GM15510 (cell line): ENCODE data around the gene ZNF775.

Experiments used
- POLR2A ChIP-seq: IDR thresholded peaks from 3 replicates; pipeline ENCODE4 v1.6.1; 2011; ENCODE audit warnings: borderline replicate concordance; ENCODE audit not compliant: insufficient read length; ENCODE audit errors: extremely low read depth

The ZNF775 gene

GRCh38 chr7:150412518-150413488 lies 33.7 kb downstream of the ZNF775 start:
- no peak for TF ChIP-seq POLR2A

GRCh38 chr7:150413640-150414081 lies 34.5 kb downstream of the ZNF775 start:
- TF ChIP-seq POLR2A: no peak

- no peak for TF ChIP-seq POLR2A
Measured at GRCh38 chr7:150415161-150416153, 36.3 kb downstream of the ZNF775 start.

GRCh38 chr7:150417239-150417638 lies 38.1 kb downstream of the ZNF775 start:
- TF ChIP-seq POLR2A: no peak

- TF ChIP-seq POLR2A: no peak
Measured at GRCh38 chr7:150417863-150418262, 38.7 kb downstream of the ZNF775 start.

- no peak for TF ChIP-seq POLR2A
Measured at GRCh38 chr7:150420242-150420641, 41.1 kb downstream of the ZNF775 start.

GRCh38 chr7:150420987-150421674 lies 42.0 kb downstream of the ZNF775 start:
- no peak for TF ChIP-seq POLR2A

GRCh38 chr7:150421831-150422230 lies 42.7 kb downstream of the ZNF775 start:
- no peak for TF ChIP-seq POLR2A

- no peak for TF ChIP-seq POLR2A
Measured at GRCh38 chr7:150425670-150426069, 46.5 kb downstream of the ZNF775 start.

GRCh38 chr7:150428671-150429451 lies 49.7 kb downstream of the ZNF775 start:
- no peak for TF ChIP-seq POLR2A

GRCh38 chr7:150429699-150430098 lies 50.6 kb downstream of the ZNF775 start:
- TF ChIP-seq POLR2A: no peak

GRCh38 chr7:150430465-150431085 lies 51.4 kb downstream of the ZNF775 start:
- no peak for TF ChIP-seq POLR2A
